ENCODE measurements around the gene SSTR3.

- TF ChIP-seq, protein P1, sequence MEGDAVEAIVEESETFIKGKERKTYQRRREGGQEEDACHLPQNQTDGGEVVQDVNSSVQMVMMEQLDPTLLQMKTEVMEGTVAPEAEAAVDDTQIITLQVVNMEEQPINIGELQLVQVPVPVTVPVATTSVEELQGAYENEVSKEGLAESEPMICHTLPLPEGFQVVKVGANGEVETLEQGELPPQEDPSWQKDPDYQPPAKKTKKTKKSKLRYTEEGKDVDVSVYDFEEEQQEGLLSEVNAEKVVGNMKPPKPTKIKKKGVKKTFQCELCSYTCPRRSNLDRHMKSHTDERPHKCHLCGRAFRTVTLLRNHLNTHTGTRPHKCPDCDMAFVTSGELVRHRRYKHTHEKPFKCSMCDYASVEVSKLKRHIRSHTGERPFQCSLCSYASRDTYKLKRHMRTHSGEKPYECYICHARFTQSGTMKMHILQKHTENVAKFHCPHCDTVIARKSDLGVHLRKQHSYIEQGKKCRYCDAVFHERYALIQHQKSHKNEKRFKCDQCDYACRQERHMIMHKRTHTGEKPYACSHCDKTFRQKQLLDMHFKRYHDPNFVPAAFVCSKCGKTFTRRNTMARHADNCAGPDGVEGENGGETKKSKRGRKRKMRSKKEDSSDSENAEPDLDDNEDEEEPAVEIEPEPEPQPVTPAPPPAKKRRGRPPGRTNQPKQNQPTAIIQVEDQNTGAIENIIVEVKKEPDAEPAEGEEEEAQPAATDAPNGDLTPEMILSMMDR (IDR thresholded peaks at IDR 0.05; ENCODE audit: low read length) = no peak
- no peak for TF ChIP-seq EZH2 (IDR thresholded peaks at IDR 0.05; ENCODE audit: borderline replicate concordance, low read length)
Observed at GRCh38 chr22:37254209-37254866, 42.1 kb upstream of the SSTR3 start.
